Astrocyte (in vitro differentiated cells and primary cell): ENCODE data around the gene SH3BGRL2. TPM values are rescaled to one million over a fixed set of nuclear protein-coding genes. Genes with fewer than 3 reads are reported as not detected.

Source experiments
- DNase-seq: peaks from one replicate; pipeline ENCODE4 v3.0.0-alpha.2; 2010; ENCODE audit warnings: low read depth
- FAIRE-seq: peaks from 2 replicates; lab custom pipeline; 2011; peaks lifted over from hg19 to GRCh38; lab: Jason Lieb, UNC
- H2AFZ ChIP-seq: 2 replicates; pipeline ENCODE4 v1.6.0; 2012; ENCODE audit warnings: low read depth, low read length, inconsistent platforms
- H3K27ac ChIP-seq: 2 replicates; pipeline ENCODE4 v1.5.1; 2011; ENCODE audit warnings: low read depth, low read length, inconsistent platforms
- H3K27me3 ChIP-seq: 2 replicates; pipeline ENCODE4 v1.6.0; 2011; ENCODE audit warnings: low read length, inconsistent platforms; ENCODE audit not compliant: insufficient read depth
- H3K36me3 ChIP-seq: 2 replicates; pipeline ENCODE4 v1.5.1; 2011; ENCODE audit warnings: low read length, inconsistent platforms; ENCODE audit not compliant: insufficient read depth
- H3K4me1 ChIP-seq: 2 replicates; pipeline ENCODE4 v1.5.1; 2011; ENCODE audit warnings: low read length, inconsistent platforms; ENCODE audit not compliant: insufficient read depth
- H3K4me2 ChIP-seq: 2 replicates; pipeline ENCODE4 v1.6.0; 2012; ENCODE audit warnings: low read length, inconsistent platforms
- H3K4me3 ChIP-seq: 2 replicates; pipeline ENCODE4 v1.5.1; 2011; ENCODE audit warnings: low read depth, mild to moderate bottlenecking, low read length, inconsistent platforms; ENCODE audit not compliant: insufficient read depth
- H3K79me2 ChIP-seq: 2 replicates; pipeline ENCODE4 v1.6.0; 2012; ENCODE audit warnings: mild to moderate bottlenecking, low read length, inconsistent platforms; ENCODE audit not compliant: insufficient read depth
- H3K9ac ChIP-seq: 2 replicates; pipeline ENCODE4 v1.6.0; 2012; ENCODE audit warnings: mild to moderate bottlenecking, low read length, inconsistent platforms
- H3K9me3 ChIP-seq: 2 replicates; pipeline ENCODE4 v1.5.1; 2012; ENCODE audit warnings: low read depth, mild to moderate bottlenecking, low read length, inconsistent platforms; ENCODE audit not compliant: insufficient read depth
- H4K20me1 ChIP-seq: 2 replicates; pipeline ENCODE4 v1.6.0; 2012; ENCODE audit warnings: low read length, inconsistent platforms; ENCODE audit not compliant: insufficient read depth
- H3K27ac Mint-ChIP-seq: one replicate; pipeline ENCODE4 v1.8.0; 2021; ENCODE audit warnings: mild to moderate bottlenecking, mixed read lengths; ENCODE audit not compliant: unreplicated experiment
- H3K27me3 Mint-ChIP-seq: one replicate; pipeline ENCODE4 v1.8.0; 2021; ENCODE audit warnings: low read depth, mixed read lengths; ENCODE audit not compliant: unreplicated experiment
- H3K36me3 Mint-ChIP-seq: one replicate; pipeline ENCODE4 v1.8.0; 2021; ENCODE audit warnings: low read depth, mixed read lengths; ENCODE audit not compliant: unreplicated experiment
- H3K4me1 Mint-ChIP-seq: one replicate; pipeline ENCODE4 v1.8.0; 2021; ENCODE audit warnings: low read depth, mixed read lengths; ENCODE audit not compliant: unreplicated experiment
- H3K4me3 Mint-ChIP-seq: one replicate; pipeline ENCODE4 v1.8.0; 2021; ENCODE audit warnings: mild to moderate bottlenecking, moderate library complexity, mixed read lengths; ENCODE audit not compliant: unreplicated experiment
- H3K9me3 Mint-ChIP-seq: one replicate; pipeline ENCODE4 v1.8.0; 2021; ENCODE audit warnings: mild to moderate bottlenecking, mixed read lengths; ENCODE audit not compliant: unreplicated experiment
- EZH2 ChIP-seq: IDR thresholded peaks from 2 replicates; pipeline ENCODE4 v1.6.1; 2012; ENCODE audit warnings: mild to moderate bottlenecking, low read length, inconsistent platforms; ENCODE audit not compliant: insufficient read depth
- total RNA-seq: library from RNA; stranded (reverse); gene quantifications from 2 replicates; pipeline ENCODE4 v1.2.1, GENCODE V29; 2021
- TF ChIP-seq, protein P1 (sequence below): IDR thresholded peaks from 2 replicates; pipeline ENCODE4 v1.5.1; 2011; ENCODE audit warnings: low read depth, mild to moderate bottlenecking, inconsistent platforms, low read length, moderate library complexity; ENCODE audit not compliant: insufficient read depth

Gene SH3BGRL2
- total RNA-seq, 1 donor from 2014 or later: 15.9 TPM

DNA sequence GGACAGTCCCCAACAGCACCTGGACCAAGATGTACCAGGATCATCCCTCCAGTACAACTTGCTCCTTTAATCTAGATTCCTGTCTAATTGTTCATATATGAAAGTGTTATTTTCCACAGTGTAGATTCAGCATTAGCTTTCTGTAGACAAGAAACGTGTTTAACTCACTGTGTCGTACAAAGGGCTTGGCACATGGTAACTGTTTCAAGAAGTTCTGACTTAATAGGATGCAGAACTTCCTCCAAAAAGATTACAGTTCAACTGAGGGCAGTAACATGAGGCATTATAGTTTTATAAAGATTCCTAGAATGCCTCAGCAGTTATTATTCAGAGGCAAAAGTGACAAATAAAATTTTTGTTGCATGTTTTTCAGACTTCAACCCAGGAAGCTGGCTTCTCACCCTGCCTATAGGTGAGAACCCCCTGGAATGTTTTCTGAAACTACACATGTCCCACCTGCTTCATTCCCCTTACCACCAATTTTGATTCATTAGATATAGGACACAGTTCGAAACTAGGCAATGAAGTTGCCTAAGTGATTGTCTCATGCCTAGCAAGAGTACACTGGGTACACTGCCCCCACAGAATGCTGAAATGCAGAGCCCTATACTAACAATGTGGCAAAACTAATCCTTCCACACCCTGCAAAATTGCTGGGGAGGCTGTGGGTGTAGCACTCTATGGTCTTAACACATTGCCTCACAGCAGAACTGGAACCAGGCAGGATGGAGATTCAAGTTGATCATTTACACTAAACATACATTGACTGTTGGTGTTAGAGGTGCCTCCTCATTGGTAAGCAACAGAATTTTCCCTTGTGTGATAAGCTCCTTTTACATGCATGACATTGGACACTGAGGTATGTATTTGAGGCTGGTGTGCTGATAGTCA is 22.6 kb upstream of the SH3BGRL2 start:
- no peak overlapping the region for H3K27ac ChIP-seq
- H3K79me2 ChIP-seq: no peaks in the 10 kb centered on the region
- Mint-ChIP-seq H3K4me3 (peak overlapping the region; percentile 52), H3K27ac (no peak overlapping the region), H3K4me1 (peaks cover 29% of the 10 kb centered on the region), H3K9me3 (peaks cover 3% of the 10 kb centered on the region), H3K27me3 (no peaks in the 10 kb centered on the region), H3K36me3 (peaks cover 3% of the 10 kb centered on the region)
- no peaks in the 10 kb centered on the region for H3K36me3 ChIP-seq
- peaks cover 8% of the 10 kb centered on the region for H3K4me1 ChIP-seq
- H2AFZ ChIP-seq: no peak overlapping the region
- H3K4me3 ChIP-seq: no peak overlapping the region
- no peaks in the 10 kb centered on the region for H4K20me1 ChIP-seq
- no peak for DNase-seq
- no peak overlapping the region for H3K9ac ChIP-seq
- TF ChIP-seq EZH2: no peak
- TF ChIP-seq, protein P1, sequence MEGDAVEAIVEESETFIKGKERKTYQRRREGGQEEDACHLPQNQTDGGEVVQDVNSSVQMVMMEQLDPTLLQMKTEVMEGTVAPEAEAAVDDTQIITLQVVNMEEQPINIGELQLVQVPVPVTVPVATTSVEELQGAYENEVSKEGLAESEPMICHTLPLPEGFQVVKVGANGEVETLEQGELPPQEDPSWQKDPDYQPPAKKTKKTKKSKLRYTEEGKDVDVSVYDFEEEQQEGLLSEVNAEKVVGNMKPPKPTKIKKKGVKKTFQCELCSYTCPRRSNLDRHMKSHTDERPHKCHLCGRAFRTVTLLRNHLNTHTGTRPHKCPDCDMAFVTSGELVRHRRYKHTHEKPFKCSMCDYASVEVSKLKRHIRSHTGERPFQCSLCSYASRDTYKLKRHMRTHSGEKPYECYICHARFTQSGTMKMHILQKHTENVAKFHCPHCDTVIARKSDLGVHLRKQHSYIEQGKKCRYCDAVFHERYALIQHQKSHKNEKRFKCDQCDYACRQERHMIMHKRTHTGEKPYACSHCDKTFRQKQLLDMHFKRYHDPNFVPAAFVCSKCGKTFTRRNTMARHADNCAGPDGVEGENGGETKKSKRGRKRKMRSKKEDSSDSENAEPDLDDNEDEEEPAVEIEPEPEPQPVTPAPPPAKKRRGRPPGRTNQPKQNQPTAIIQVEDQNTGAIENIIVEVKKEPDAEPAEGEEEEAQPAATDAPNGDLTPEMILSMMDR: no peak
- H3K4me2 ChIP-seq: no peak overlapping the region
- H3K9me3 ChIP-seq: no peaks in the 10 kb centered on the region
- no peaks in the 10 kb centered on the region for H3K27me3 ChIP-seq
- FAIRE-seq: no peak

DNA sequence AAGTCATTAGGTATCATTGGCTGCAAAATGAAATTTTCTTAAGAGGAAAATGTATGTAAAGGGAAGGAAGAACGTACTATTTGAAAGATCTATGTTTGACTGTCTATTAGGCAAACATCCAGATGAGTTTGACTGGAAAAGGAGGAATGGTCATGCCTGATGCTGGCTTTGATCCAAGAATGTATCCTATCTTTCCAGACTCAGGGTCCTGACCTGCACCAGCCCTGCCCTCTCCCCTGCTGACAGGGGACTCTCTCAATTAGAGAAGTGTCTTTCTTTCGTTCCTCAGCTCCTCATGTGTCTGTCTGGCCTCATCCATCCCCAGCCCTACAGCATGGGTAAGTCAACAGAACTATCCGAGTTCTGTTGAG is 21.9 kb upstream of the SH3BGRL2 start:
- peaks cover 27% of the 10 kb centered on the region for H3K4me1 Mint-ChIP-seq
- TF ChIP-seq, protein P1: no peak
- TF ChIP-seq EZH2: no peak
- H3K36me3 Mint-ChIP-seq: peaks cover 3% of the 10 kb centered on the region
- peaks cover 5% of the 10 kb centered on the region for H3K4me1 ChIP-seq
- no peaks in the 10 kb centered on the region for H4K20me1 ChIP-seq
- DNase-seq: no peak
- no peaks in the 10 kb centered on the region for H3K36me3 ChIP-seq
- no peak overlapping the region for H3K27ac ChIP-seq
- H3K9ac ChIP-seq: no peak overlapping the region
- H3K27me3 Mint-ChIP-seq: no peaks in the 10 kb centered on the region
- H2AFZ ChIP-seq: no peak overlapping the region
- peak overlapping the region; percentile 52 for H3K4me3 Mint-ChIP-seq
- H3K4me2 ChIP-seq: no peak overlapping the region
- H3K27ac Mint-ChIP-seq: no peak overlapping the region
- H3K27me3 ChIP-seq: no peaks in the 10 kb centered on the region
- H3K79me2 ChIP-seq: no peaks in the 10 kb centered on the region
- H3K4me3 ChIP-seq: no peak overlapping the region
- FAIRE-seq: no peak
- peaks cover 3% of the 10 kb centered on the region for H3K9me3 Mint-ChIP-seq
- H3K9me3 ChIP-seq: no peaks in the 10 kb centered on the region
